HG03439 (cell line): ENCODE data around the gene KDM4B.
"Not testable (repeated sequence)": the region's sequence is repeated elsewhere in the genome, so short reads cannot be mapped to it uniquely, and the experiment has no call there.

Experiments used
- ATAC-seq: cut with Tn5 transposase; IDR thresholded peaks from one replicate; pipeline ENCODE4 v1.9.1; 2021; ENCODE audit warnings: mild to moderate bottlenecking, moderate library complexity; ENCODE audit not compliant: unreplicated experiment

Gene KDM4B

DNA sequence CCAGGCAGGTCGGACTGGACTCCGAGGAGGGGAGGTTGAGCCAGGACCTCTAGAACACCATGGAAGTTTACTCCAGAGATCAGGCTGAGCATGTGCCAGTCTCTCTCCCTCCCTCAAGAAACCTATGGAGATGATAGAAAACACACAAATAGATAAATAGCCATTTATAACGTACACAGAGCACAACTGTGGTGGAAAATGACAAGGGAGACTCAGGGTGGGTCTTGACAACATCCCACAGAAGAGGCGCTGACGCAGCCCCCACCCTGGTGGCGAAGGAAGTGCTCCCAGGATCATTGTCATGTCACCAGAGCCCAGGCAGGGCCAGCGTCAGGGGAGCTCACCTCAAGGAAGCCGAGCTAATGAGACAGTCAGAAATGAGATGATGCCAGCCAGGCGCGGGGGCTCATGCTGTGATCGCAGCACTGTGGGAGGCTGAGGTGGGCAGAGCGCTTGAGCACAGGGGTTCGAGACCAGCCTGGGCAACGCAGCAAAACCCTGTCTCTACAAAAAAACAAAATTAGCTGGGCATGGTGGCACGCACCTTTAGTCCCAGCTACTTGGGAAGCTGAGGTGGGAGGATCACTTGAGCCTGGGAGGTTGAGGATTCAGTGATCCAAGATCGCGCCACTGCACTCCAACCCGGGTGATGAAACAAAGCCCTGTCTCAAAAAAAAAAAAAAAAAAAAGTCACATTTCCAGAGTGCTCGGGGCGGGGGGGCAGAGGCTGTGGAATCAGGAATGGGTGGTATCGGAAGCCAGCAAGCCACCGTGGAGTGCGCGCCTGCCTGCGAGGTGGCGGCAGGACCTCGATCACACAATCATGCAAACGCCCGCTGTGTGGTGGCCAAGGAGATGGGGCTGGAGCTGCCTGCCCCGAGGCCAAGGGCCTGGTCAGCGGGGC, 178.4 kb downstream of the KDM4B start:
- ATAC-seq, result no peak

DNA sequence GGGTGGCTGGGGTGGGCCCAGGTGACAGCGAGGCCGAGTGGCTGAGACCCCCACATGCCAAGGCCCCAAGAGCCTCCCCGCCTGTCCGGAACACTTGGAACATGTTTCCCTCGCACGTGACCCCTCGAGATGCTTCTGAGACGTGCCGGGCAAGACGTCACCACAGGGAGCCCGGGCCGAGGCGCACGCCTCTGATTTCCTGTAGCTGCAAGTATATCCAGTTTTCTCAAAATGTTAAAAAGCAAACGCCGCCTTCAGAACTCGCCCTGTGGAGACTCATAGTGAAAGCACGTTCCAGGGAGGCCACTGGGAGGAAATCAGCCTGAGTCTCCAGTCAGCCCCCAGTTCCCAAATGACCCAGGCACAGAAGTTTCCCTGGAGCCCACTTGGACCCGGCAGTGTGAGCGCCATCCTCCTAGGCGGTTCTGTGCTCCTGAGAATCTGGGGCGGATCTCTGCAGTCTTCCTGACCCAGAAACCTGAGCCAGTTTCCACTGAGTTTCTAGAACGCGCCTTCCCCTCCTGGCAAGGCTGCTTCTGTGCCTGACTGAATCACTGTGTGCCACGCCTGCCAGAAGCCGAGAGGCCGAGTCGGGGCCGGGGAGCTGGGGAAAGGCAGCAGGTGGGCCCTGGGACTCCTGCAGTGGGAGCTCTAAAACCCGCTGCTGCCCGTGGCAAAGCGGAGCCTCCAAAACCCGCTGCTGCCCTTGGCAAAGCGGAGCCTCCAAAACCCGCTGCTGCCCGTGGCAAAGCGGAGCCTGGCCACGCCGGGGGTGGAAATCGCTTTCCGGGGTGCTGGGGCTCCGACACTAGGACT, 179.3 kb downstream of the KDM4B start:
- ATAC-seq, result no peak

DNA sequence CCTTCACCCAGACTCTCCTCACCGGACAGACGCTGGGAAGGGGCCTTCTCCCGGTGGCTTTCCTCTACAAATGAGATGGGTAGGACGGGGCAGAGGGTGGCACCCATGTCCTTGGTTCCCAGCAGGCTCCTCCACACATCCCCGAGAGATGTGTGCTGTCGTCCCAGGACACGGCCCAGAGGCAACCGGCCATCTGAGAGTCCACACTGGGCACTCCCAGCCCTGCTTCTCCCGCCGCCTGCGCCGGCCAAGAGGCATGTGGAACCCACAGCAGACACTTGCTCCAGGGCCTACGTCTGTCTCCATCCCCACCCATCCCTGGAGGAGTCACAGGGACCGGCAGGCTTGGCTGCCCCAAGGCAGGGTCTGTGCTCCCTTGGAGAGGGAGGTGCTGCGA, 179.9 kb downstream of the KDM4B start:
- ATAC-seq, result no peak

DNA sequence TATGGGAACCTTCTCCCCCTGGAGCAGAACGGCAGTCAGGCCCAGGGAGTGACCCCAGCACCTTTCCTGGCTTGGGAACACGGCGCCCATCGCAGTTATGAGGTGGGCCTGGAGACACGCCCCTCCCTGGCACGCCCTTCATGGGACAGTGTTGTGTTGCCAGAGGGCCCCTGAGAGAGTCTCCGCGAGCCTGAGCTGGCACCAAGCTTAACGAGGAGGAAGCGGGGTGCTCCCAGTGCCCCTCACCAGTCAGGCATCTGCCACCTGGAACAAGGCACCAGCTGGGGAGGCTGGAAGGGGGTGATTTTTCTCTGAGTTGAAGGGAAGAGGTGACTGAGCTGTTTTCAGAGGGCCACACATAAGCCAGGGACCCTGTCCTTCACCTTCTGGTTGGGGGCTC, 180.6 kb downstream of the KDM4B start:
- no peak for ATAC-seq

DNA sequence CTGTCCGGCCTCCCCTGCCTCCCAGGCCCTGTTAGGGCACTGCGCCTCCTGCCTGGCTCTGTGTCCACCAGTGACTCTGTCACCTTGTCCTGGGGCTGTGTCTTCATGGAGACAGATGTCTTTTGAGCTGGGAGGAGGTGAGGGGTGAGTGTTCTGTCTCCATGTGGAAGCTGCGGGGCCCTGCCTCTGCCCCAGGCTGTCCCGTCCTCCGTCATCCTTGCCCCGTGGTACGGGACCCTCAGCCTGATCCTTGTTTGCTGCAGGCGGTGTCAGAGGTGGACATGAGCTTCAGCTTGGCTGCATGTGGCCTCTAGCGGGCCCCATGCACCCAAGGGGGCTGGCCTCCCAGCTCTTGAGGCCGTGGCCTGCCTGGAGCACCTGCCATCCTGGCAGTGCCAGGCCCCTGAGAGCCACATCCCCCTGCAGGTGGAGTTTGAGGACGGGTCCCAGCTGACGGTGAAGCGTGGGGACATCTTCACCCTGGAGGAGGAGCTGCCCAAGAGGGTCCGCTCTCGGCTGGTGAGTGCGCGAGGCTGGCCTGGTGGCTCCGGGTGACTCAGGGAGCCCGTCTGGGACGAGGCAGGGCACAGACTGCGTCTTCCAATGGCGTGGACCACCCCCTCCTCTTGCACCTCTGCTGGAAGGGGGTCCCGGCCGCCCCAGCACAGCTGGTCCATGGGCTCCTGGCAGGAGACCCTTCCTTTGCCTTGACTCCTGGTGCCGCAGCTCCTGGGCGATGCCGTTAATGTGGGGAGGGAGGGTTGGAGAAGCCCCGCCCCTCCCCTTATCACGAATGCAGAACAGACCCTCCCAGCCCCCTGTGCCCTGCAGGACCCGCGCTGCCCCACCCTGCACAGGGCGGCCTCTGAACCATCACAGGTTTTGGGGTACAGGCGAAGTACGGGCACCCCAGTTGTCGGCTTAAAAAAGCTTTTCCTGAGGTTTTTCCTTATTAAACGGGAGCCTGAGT, 181.3 kb downstream of the KDM4B start:
- ATAC-seq, result no peak

DNA sequence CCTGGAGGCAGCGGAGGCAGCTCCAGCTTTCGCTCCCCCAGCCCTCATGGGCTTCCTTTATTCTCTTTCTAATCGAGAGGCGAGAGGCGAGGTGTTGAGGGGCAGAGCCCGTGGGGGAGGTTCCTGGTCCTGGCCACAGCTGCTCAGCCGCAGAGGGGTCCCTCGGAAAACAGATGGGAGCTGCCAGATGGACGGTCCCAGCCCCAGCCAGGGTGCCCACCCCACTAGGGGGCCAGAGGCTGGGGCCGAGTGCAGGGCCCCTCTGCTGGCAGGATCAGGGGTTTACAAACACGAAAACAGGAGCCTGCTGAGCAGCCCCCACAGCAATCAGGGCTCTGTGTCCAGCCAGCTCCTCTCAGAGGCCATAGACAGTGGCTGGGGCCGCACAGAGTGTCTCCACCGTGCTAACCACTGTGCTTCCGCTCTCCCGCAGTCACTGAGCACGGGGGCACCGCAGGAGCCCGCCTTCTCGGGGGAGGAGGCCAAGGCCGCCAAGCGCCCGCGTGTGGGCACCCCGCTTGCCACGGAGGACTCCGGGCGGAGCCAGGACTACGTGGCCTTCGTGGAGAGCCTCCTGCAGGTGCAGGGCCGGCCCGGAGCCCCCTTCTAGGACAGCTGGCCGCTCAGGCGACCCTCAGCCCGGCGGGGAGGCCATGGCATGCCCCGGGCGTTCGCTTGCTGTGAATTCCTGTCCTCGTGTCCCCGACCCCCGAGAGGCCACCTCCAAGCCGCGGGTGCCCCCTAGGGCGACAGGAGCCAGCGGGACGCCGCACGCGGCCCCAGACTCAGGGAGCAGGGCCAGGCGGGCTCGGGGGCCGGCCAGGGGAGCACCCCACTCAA, 182.2 kb downstream of the KDM4B start:
- ATAC-seq, result no peak

DNA sequence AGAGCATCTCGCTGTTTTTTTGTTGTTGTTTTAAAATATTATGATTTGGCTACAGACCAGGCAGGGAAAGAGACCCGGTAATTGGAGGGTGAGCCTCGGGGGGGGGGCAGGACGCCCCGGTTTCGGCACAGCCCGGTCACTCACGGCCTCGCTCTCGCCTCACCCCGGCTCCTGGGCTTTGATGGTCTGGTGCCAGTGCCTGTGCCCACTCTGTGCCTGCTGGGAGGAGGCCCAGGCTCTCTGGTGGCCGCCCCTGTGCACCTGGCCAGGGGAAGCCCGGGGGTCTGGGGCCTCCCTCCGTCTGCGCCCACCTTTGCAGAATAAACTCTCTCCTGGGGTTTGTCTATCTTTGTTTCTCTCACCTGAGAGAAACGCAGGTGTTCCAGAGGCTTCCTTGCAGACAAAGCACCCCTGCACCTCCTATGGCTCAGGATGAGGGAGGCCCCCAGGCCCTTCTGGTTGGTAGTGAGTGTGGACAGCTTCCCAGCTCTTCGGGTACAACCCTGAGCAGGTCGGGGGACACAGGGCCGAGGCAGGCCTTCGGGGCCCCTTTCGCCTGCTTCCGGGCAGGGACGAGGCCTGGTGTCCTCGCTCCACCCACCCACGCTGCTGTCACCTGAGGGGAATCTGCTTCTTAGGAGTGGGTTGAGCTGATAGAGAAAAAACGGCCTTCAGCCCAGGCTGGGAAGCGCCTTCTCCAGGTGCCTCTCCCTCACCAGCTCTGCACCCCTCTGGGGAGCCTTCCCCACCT, 183.3 kb downstream of the KDM4B start:
- ATAC-seq, result no peak

DNA sequence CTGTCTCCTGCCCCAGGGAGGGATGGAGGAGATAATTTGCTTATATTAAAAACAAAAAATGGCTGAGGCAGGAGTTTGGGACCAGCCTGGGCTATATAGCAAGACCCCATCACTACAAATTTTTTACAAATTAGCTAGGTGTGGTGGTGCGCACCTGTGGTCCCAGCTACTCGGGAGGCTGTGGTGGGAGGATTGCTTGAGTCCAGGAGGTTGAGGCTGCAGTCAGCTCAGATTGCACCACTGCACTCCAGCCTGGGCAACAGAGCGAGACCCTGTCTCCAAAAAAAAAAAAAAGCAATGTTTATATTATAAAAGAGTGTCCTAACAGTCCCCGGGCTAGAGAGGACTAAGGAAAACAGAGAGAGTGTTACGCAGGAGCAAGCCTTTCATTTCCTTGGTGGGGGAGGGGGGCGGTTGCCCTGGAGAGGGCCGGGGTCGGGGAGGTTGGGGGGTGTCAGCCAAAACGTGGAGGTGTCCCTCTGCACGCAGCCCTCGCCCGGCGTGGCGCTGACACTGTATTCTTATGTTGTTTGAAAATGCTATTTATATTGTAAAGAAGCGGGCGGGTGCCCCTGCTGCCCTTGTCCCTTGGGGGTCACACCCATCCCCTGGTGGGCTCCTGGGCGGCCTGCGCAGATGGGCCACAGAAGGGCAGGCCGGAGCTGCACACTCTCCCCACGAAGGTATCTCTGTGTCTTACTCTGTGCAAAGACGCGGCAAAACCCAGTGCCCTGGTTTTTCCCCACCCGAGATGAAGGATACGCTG, 184.0 kb downstream of the KDM4B start:
- no peak for ATAC-seq

DNA sequence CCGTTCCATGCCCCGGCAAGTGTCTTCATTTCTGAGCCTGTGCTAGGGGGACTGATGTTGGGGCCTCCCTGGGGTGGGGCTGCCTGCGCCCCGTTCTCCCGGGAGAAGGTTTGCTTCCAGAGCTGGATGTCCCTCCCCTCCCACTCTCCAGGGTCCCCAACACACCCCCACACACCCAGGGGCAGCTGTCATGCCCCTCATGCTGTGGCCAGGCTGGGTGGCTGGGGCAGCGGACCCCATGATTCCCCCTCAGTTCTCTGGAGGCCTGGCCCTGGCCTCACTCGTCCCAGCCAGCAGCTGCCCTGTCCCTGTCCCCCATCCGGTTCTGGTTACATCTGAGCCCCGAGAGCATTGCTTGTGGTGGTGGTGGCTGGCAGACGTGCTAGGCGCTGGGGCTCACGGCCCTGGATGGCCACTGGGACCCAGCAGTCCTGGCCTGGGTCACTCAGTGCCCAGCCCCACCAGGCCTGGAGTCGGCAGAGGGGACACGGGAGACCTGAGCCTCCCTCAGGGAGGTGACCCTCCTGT, 184.8 kb downstream of the KDM4B start:
- ATAC-seq, result no peak

DNA sequence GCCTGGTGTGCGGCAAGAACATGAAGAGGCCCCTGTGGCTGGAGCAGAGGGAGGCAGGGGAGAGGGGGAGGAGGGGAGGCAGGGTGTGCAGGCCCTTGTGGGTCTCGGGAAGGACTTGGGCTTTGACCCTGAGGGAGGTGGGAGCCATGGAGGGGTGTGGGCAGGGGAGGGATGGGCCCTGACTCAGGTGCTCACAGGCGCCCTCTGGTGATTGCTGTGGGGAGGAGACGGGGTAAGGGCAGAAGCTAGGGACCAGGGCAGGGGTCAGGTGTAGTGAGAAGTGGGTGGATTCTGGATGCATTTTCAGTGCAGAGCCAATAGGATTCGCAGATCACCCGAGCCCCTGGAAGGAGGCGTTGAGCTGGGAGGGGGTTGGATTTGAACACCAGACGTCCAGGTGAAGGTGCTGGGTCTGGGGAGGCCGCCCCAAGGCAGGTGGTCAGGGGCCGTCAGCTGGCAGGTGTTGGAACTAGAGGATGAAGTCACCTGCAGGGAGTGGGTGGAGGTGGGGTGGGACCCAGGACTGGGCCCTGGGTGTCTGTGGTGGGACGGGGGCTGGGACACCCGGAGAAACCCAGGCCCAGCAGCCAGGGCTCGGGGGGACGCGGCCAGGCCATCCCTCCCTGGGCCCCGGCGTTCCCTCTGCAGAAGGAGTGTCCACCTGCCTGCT, 185.4 kb downstream of the KDM4B start:
- no peak for ATAC-seq

DNA sequence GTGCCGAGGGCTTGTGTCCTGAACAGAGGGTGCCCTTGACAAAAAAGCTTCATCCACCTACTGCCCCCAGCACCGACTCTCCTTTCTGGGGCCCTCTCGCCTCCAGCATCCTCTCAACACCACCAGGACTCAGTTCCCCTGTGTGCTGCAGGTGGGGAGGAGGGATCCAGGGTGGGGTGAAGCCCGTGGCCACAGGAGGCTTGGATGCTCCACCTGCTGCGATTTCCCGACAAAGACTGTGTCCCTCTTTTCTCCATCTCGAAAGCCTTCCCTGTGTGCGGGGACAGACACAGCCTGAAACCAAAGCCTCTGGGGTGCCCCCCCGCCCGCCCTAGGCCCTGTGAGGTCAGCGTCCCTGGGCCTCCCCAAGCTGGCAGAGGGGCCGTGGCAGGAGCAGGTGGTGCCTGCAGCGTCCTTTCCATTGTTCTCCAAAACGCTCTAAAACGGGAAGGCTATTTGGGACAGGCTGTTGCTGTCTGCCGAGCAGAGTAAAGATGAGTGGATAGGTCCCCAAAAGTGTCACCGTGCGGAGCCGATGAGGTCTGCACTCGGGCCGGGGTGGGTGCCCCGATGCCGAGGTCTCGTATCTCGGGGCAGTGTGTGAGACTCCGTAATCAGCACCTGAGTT, 186.0 kb downstream of the KDM4B start:
- ATAC-seq, result no peak

DNA sequence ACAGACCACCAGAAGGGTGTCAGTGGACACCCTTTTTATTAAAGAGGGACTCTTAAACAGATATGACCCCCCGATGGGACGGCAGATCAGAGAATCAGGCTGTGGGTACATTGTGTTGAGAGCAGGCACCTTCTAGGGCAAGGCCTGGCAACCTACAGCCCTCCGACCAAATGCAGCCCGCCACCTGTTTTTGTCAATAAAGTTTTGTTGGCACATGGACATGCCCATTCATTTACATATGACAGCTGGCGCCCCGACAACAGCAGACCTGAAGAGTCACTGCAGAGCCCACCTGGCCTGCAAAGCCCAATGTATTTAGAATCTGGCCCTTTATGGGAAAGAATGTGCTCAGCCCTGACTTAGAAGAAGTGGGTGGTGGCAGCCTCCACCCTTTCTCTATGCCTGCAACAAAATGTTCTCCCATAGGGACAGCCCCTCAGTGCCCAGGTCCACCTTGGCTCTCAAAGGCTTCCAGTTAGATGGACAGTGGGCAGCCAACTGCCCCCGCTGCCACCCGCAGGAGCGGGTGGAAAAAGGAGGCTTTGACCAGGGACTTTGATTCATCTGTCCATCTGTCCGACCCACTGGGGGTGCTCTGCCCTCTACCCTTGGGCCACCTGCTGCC, 186.8 kb downstream of the KDM4B start:
- ATAC-seq, result no peak

DNA sequence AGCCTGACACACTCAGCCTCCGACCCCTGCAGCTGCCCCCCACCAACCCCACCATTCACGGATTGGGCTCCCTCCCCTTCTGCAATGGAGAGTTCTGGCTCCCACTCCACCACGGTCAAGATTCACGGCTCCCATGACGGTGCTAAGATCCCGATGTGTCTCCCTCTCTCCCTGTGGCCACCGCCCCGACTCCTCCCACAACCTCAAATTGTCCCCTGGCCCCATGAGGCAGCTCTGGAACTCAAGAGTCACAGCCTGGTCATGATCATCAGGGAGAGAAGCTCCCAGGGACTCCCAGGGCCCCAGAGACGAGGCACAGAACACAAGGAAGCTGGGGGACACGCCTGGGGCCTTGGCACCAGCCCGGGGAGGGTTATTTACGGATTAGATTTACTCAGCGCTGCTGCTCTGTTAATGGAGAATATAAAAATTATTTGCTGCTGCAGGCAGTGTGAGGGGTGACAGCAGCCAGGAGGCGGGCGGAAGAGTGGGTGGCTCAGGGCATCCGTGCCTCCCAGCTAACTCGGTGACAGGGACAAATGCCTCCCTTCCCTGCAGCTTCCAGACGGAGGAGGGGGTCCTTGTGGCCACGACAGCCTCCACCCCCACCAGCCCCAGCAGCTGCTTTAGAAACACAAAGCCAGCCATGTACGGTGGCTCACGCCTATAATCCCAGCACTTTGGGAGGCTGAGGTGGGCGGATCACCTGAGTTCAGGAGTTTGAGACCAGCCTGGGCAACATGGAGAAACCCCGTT, 187.5 kb downstream of the KDM4B start:
- ATAC-seq, result no peak

DNA sequence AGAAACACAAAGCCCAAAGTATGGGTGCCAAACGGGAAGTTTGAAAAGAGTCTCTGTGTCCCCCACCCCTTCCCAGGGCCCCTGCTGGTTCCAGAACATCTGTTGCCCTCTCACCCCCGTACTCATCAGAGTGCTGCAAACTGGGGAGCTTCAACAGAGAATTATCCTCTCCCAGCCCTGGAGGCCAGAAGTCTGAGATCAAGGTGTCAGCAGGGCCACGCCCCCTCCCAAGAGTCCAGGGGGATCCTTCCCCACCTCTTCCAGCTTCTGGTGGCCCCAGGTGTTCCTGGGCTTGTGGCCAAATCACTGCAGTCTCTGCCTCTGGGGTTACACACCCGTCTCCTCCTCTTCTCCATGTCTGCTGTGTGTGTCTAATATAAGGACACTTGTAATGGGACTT, 188.3 kb downstream of the KDM4B start:
- no peak for ATAC-seq

DNA sequence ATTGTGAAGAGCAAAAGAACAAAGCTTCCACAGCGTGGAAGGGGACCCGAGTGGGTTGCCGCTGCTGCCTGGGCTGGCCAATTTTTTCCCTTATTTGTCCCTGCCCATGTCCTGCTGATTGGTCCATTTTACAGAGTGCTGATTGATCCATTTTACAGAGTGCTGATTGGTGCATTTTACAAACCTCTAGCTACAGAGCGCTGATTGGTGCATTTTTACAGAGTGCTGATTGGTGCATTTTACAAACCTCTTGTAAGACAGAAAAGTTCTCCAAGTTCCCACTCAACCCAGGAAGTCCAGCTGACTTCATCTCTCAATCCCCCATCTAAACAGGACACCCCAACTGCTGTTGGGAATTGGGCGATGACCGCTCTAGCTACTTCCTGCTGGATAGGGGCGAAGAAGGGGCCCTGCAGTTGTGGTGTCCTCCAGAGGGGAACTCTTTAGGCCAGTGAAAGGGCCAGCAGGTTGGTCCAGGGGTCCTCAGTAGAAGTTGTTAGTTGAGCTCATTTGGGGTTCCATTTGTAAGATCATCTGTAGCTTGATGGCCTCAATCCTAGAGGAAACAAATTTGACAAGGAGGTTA, 189.7 kb downstream of the KDM4B start:
- not testable (repeated sequence) for ATAC-seq
